Measurements from ENCODE around the gene PHF10. TPM values are rescaled to one million over a fixed set of nuclear protein-coding genes. Genes with fewer than 3 reads are reported as not detected.
"Not testable (repeated sequence)": the region's sequence is repeated elsewhere in the genome, so short reads cannot be mapped to it uniquely, and the experiment has no call there.

PHF10 gene
- polyA plus RNA-seq, 3 donors = 111 to 122 (median 119) TPM

- DNase-seq (ENCODE audit: low read depth in 3 of 3, low spot score in 2 of 3) = no peak
Measured at GRCh38 chr6:169723991-169724493, 258 bp downstream of the PHF10 start.

GRCh38 chr6:169723200-169723909 is 945 bp downstream of the PHF10 start:
- peak in 1 of 3 donors; percentile 54 for DNase-seq (ENCODE audit: low read depth in 3 of 3, low spot score in 2 of 3)

- no peak for DNase-seq (ENCODE audit: low read depth in 3 of 3, low spot score in 2 of 3)
Measured at GRCh38 chr6:169722362-169723199, 1.7 kb downstream of the PHF10 start.

GRCh38 chr6:169720207-169720855 is 4.0 kb downstream of the PHF10 start:
- DNase-seq (ENCODE audit: low read depth in 3 of 3, low spot score in 2 of 3) = no peak

GRCh38 chr6:169719117-169719516 is 5.2 kb downstream of the PHF10 start:
- DNase-seq (ENCODE audit: low read depth in 3 of 3, low spot score in 2 of 3) = no peak

- no peak for DNase-seq (ENCODE audit: low read depth in 3 of 3, low spot score in 2 of 3)
Measured at GRCh38 chr6:169714595-169714994, 9.7 kb downstream of the PHF10 start.

- DNase-seq (ENCODE audit: low read depth in 3 of 3, low spot score in 2 of 3) = no peak
Measured at GRCh38 chr6:169714178-169714577, 10.1 kb downstream of the PHF10 start.

GRCh38 chr6:169710009-169710408 is 14.3 kb downstream of the PHF10 start:
- no peak for DNase-seq (ENCODE audit: low read depth in 3 of 3, low spot score in 2 of 3)

GRCh38 chr6:169709293-169709692 is 15.0 kb downstream of the PHF10 start:
- DNase-seq (ENCODE audit: low read depth in 3 of 3, low spot score in 2 of 3) = no peak

GRCh38 chr6:169707772-169708171 is 16.5 kb downstream of the PHF10 start:
- DNase-seq (ENCODE audit: low read depth in 3 of 3, low spot score in 2 of 3) = no peak

GRCh38 chr6:169702840-169703246 is 21.5 kb downstream of the PHF10 start:
- DNase-seq (ENCODE audit: low read depth in 3 of 3, low spot score in 2 of 3) = no peak

GRCh38 chr6:169701954-169702839 is 22.1 kb downstream of the PHF10 start, which contains the start of the genes C6orf120 and WDR27:
Gene C6orf120, plus strand, starts transcription at chr6:169702126. Its CDS starts 334 bp downstream, at chr6:169702460.
Gene WDR27, minus strand, starts transcription at chr6:169702029. Its CDS starts 13,024 bp downstream, at chr6:169689005.
- peak; percentile 86 to 90 (median 88) for DNase-seq (ENCODE audit: low read depth in 3 of 3, low spot score in 2 of 3)

- DNase-seq (ENCODE audit: low read depth in 3 of 3, low spot score in 2 of 3) = peak in 1 of 3 donors; percentile 54
Measured at GRCh38 chr6:169701311-169701953, 22.9 kb downstream of the PHF10 start.

GRCh38 chr6:169700296-169700695 is 24.0 kb downstream of the PHF10 start:
- DNase-seq (ENCODE audit: low read depth in 3 of 3, low spot score in 2 of 3) = no peak

- DNase-seq (ENCODE audit: low read depth in 3 of 3, low spot score in 2 of 3) = not testable (repeated sequence)
Measured at GRCh38 chr6:169697115-169697514, 27.2 kb downstream of the PHF10 start.

- DNase-seq (ENCODE audit: low read depth in 3 of 3, low spot score in 2 of 3) = no peak
Measured at GRCh38 chr6:169695131-169695530, 29.2 kb downstream of the PHF10 start.

- DNase-seq (ENCODE audit: low read depth in 3 of 3, low spot score in 2 of 3) = no peak
Measured at GRCh38 chr6:169692516-169692915, 31.8 kb downstream of the PHF10 start.

GRCh38 chr6:169691260-169691659 is 33.0 kb downstream of the PHF10 start:
- DNase-seq (ENCODE audit: low read depth in 3 of 3, low spot score in 2 of 3) = no peak

- no peak for DNase-seq (ENCODE audit: low read depth in 3 of 3, low spot score in 2 of 3)
Measured at GRCh38 chr6:169689287-169689686, 35.0 kb downstream of the PHF10 start.

Data from right renal cortex interstitium (tissue), 3 donors.